CD4-positive, alpha-beta T cell (primary cell): ENCODE data around the gene LSM11. TPM values are rescaled to one million over a fixed set of nuclear protein-coding genes. Genes with fewer than 3 reads are reported as not detected.

Experiments used
- ATAC-seq: fragments of 200-7000 bp; cut with Tn5 transposase; one replicate; pipeline ENCODE4 v1.10.0; 2022; ENCODE audit warnings: mild to moderate bottlenecking; ENCODE audit not compliant: poor library complexity
- CTCF ChIA-PET: fragments of 350-600 bp; sonication (Branson Sonifier 250); formaldehyde crosslinking; loops from one replicate; lab custom pipeline; 2021; ENCODE audit warnings: antibody characterized with exemption, inconsistent platforms; lab: Charles Lee
- POLR2A ChIA-PET: fragments of 350-600 bp; sonication (Branson Sonifier 250); formaldehyde crosslinking; loops from one replicate; lab custom pipeline; 2021; ENCODE audit warnings: antibody characterized with exemption, inconsistent platforms; lab: Charles Lee
- DNase-seq, 14 experiments: peaks; one replicate each; pipeline ENCODE4 v3.0.0-alpha.2; 2013 to 2020; ENCODE audit warnings: mixed read lengths in 2 of 14
- H3K27ac ChIP-seq, 2 donors: one replicate each; pipeline versions ENCODE4 v1.5.1 to v1.7.0; 2013; ENCODE audit warnings: low read length in 2 of 2, low read depth in 1 of 2, mild to moderate bottlenecking in 1 of 2
- H3K27me3 ChIP-seq, 2 experiments: 1 replicate in 1 of 2; 2 replicates in 1 of 2; pipeline versions ENCODE4 v1.6.1 to v1.7.0; 2013; ENCODE audit warnings: low read length in 2 of 2, control low read depth in 1 of 2, mild to moderate bottlenecking in 1 of 2, moderate library complexity in 1 of 2; ENCODE audit not compliant: insufficient read depth in 2 of 2, control insufficient read depth in 1 of 2
- H3K36me3 ChIP-seq: one replicate; pipeline ENCODE4 v1.6.1; 2013; ENCODE audit warnings: low read length, control low read depth; ENCODE audit not compliant: insufficient read depth
- H3K4me1 ChIP-seq: one replicate; pipeline ENCODE4 v1.6.1; 2013; ENCODE audit warnings: low read length, control low read depth; ENCODE audit not compliant: insufficient read depth
- H3K4me3 ChIP-seq: one replicate; pipeline ENCODE4 v1.5.1; 2013; ENCODE audit warnings: mild to moderate bottlenecking, low read length, moderate library complexity
- H3K9me3 ChIP-seq, 2 experiments: 1 replicate in 1 of 2; 2 replicates in 1 of 2; pipeline versions ENCODE4 v1.6.1 to v1.7.0; 2013; ENCODE audit warnings: low read length in 2 of 2, mild to moderate bottlenecking in 2 of 2, control low read depth in 1 of 2, moderate library complexity in 1 of 2; ENCODE audit not compliant: control insufficient read depth in 1 of 2, insufficient read depth in 1 of 2
- H3K27ac Mint-ChIP-seq: one replicate; pipeline ENCODE4 v1.8.0; 2020; ENCODE audit warnings: mixed read lengths
- H3K27me3 Mint-ChIP-seq: one replicate; pipeline ENCODE4 v1.8.0; 2021; ENCODE audit warnings: mixed read lengths
- H3K36me3 Mint-ChIP-seq: one replicate; pipeline ENCODE4 v1.8.0; 2021; ENCODE audit warnings: low read depth, mixed read lengths
- H3K4me1 Mint-ChIP-seq: one replicate; pipeline ENCODE4 v1.8.0; 2021; ENCODE audit warnings: low read depth, mixed read lengths
- H3K4me3 Mint-ChIP-seq: one replicate; pipeline ENCODE4 v1.8.0; 2020; ENCODE audit warnings: mild to moderate bottlenecking, mixed read lengths
- H3K9me3 Mint-ChIP-seq: one replicate; pipeline ENCODE4 v1.8.0; 2020; ENCODE audit warnings: mixed read lengths
- intact Hi-C, 2 experiments: fragments of 100-400 bp; cut with DNase I in 1 of 2; cut with micrococcal nuclease in 1 of 2; formaldehyde crosslinking; loops; one replicate each; pipeline versions ENCODE4 v1.15.1 to v1.9.0; 2023 to 2025; cut with DNase I, micrococcal nuclease
- total RNA-seq, 174 experiments: library from RNA in 2 of 174; stranded (reverse) in 2 of 174; gene quantifications; one replicate each; pipeline ENCODE4 v1.2.3 and lab custom pipeline; 2021 to 2026
- TF ChIP-seq, protein P1 (sequence below): fragments of 200-600 bp; IDR thresholded peaks from one replicate; pipeline ENCODE4 v1.8.0; 2022; ENCODE audit warnings: antibody characterized with exemption, mild to moderate bottlenecking

Gene LSM11
- total RNA-seq, 2 experiments from 2014 or later = 0.49 to 0.70 TPM

DNA sequence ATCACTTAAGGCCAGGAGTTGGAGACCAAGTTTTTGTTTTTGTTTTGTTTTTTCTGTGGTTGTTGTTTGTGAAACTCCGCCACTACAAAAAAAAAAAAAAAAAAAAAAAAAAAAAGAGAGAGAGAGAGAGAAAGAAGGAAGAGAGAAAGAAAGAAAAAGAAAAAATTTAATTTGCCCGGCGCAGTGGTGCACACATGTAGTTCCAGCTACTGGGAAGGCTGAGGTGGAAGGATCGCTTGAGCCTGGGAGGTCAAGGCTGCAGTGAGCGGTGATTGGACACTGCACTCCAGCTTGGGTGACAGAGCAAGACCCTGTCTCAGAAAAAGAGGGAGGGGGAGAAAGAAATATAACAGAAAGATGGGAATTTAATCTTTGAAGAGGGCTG lies 11.4 kb upstream of the LSM11 start:
- CTCF ChIA-PET = interaction anchor here (0.7 to 5.3 kb wide), 6 partner anchors 11 to 1379 kb away, joined by 3 to 54 read pairs (median 3); partner anchors contain the start of gene LSM11
- peak overlapping the region; percentile 91 for H3K27ac Mint-ChIP-seq
- H3K27me3 ChIP-seq = no peaks in the 10 kb centered on the region
- peaks cover 38% of the 10 kb centered on the region for H3K36me3 Mint-ChIP-seq
- peak overlapping the region; percentile 94 for H3K4me3 Mint-ChIP-seq
- H3K27me3 Mint-ChIP-seq = no peaks in the 10 kb centered on the region
- H3K4me1 ChIP-seq = peaks cover 9% of the 10 kb centered on the region
- POLR2A ChIA-PET = interaction anchor here (1.3 to 2.5 kb wide), 5 partner anchors 11 to 589 kb away, joined by 3 to 28 read pairs (median 8); partner anchors contain the start of genes LSM11, MED7 and SOX30
- peaks cover 16% of the 10 kb centered on the region for H3K36me3 ChIP-seq
- peaks cover 16% of the 10 kb centered on the region for H3K4me1 Mint-ChIP-seq
- ATAC-seq = no peak
- H3K4me3 ChIP-seq = peak overlapping the region; percentile 90
- intact Hi-C loops = loop anchor here (5.0 kb wide), 3 partner anchors 125 to 585 kb away; partner anchors contain the start of gene CLINT1 (in 1 of the 2)
- H3K9me3 ChIP-seq = no peaks in the 10 kb centered on the region
- H3K27ac ChIP-seq = no peak overlapping the region
- DNase-seq = no peak
- TF ChIP-seq, protein P1, sequence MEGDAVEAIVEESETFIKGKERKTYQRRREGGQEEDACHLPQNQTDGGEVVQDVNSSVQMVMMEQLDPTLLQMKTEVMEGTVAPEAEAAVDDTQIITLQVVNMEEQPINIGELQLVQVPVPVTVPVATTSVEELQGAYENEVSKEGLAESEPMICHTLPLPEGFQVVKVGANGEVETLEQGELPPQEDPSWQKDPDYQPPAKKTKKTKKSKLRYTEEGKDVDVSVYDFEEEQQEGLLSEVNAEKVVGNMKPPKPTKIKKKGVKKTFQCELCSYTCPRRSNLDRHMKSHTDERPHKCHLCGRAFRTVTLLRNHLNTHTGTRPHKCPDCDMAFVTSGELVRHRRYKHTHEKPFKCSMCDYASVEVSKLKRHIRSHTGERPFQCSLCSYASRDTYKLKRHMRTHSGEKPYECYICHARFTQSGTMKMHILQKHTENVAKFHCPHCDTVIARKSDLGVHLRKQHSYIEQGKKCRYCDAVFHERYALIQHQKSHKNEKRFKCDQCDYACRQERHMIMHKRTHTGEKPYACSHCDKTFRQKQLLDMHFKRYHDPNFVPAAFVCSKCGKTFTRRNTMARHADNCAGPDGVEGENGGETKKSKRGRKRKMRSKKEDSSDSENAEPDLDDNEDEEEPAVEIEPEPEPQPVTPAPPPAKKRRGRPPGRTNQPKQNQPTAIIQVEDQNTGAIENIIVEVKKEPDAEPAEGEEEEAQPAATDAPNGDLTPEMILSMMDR = no peak
- no peaks in the 10 kb centered on the region for H3K9me3 Mint-ChIP-seq

DNA sequence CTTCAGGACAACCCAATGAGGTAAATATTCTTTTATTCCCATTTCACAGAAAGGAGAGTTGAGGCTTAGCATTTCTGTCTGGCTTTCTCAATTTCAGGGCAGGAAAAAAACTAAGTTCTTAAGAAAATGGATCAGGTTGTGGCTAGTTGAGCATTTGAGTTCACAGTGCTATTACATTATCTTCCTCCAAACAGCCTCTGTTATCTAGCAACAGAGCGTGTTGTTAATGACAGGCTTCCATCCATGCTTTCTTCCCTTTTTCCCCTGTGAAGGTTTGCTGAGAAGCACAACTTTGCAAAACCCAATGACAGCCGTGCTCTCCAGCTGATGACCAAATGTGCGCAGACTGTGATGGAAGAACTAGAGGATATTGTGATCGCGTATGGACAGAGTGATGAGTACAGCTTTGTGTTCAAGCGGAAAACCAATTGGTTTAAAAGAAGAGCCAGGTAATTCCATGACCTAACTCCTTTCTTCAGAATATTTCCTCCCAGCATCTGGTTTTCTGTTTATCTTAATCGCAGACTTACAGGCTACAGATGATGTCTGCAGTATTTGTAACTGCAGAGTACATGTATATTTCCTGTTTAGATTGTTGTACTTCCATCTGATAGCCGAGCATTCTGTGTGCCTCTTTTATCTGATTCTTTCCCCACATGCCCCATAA lies 10.8 kb upstream of the LSM11 start:
- H3K36me3 ChIP-seq = peaks cover 22% of the 10 kb centered on the region
- ATAC-seq (no peak), DNase-seq (no peak)
- no peaks in the 10 kb centered on the region for H3K27me3 ChIP-seq
- ChIA-PET CTCF (interaction anchor here (0.7 to 5.3 kb wide), 4 partner anchors 10 to 1378 kb away, joined by 3 to 54 read pairs (median 4); partner anchors contain the start of gene LSM11), POLR2A (interaction anchor here (0.6 to 2.5 kb wide), 2 partner anchors 10 to 16 kb away, joined by 3 to 28 read pairs; partner anchors contain the start of gene LSM11)
- no peak overlapping the region for H3K27ac ChIP-seq
- intact Hi-C loops = loop anchor here (5.0 kb wide), 3 partner anchors 125 to 585 kb away; partner anchors contain the start of gene CLINT1 (in 1 of the 2)
- TF ChIP-seq, protein P1 = no peak
- no peak overlapping the region for H3K4me3 ChIP-seq
- Mint-ChIP-seq H3K4me1 (peaks cover 16% of the 10 kb centered on the region), H3K27ac (peak overlapping the region; percentile 91), H3K4me3 (peak overlapping the region; percentile 55), H3K36me3 (peaks cover 44% of the 10 kb centered on the region), H3K9me3 (no peaks in the 10 kb centered on the region), H3K27me3 (no peaks in the 10 kb centered on the region)
- peaks cover 9% of the 10 kb centered on the region for H3K4me1 ChIP-seq
- no peaks in the 10 kb centered on the region for H3K9me3 ChIP-seq

DNA sequence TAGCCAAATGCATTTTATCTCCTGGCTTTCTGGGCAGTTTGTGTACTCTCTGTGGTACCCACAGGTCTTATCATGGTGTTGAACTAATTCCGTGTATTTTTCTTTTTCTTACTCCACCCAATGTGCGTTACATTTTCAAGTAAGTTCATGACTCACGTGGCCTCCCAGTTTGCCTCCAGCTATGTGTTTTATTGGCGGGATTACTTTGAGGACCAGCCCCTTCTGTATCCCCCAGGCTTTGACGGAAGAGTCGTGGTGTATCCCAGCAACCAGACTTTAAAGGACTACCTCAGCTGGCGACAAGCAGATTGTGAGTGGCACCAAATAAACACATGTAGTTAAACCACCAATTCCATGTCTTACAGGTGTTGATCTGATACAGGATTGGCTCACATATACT lies 9.1 kb upstream of the LSM11 start:
- no peak for DNase-seq
- H3K4me3 ChIP-seq = no peak overlapping the region
- Mint-ChIP-seq H3K4me1 (peaks cover 16% of the 10 kb centered on the region), H3K4me3 (no peak overlapping the region), H3K27me3 (no peaks in the 10 kb centered on the region), H3K36me3 (peaks cover 57% of the 10 kb centered on the region), H3K27ac (no peak overlapping the region), H3K9me3 (no peaks in the 10 kb centered on the region)
- H3K36me3 ChIP-seq = peaks cover 32% of the 10 kb centered on the region
- H3K27ac ChIP-seq = no peak overlapping the region
- TF ChIP-seq, protein P1 = no peak
- POLR2A ChIA-PET = no interaction called here
- H3K27me3 ChIP-seq = no peaks in the 10 kb centered on the region
- intact Hi-C loops = loop anchor here (5.0 kb wide), 3 partner anchors 123 to 587 kb away; partner anchors contain the start of gene CLINT1 (in 1 of the 2)
- H3K9me3 ChIP-seq = no peaks in the 10 kb centered on the region
- peaks cover 9% of the 10 kb centered on the region for H3K4me1 ChIP-seq
- CTCF ChIA-PET = interaction anchor here (5.3 kb wide), 1 partner anchor 9 kb away, joined by 54 read pairs; the partner anchor contains the start of gene LSM11
- ATAC-seq = no peak
